ENCODE data around the gene RIC1.
"Not testable (repeated sequence)": the region's sequence is repeated elsewhere in the genome, so short reads cannot be mapped to it uniquely, and the experiment has no call there.

RIC1 gene

GRCh38 chr9:5671711-5672353 is 42.9 kb downstream of the RIC1 start:
- DNase-seq = no peak

- DNase-seq = not testable (repeated sequence)
Observed at GRCh38 chr9:5675046-5675445, 46.1 kb downstream of the RIC1 start.

GRCh38 chr9:5683591-5683990 is 54.7 kb downstream of the RIC1 start:
- not testable (repeated sequence) for DNase-seq

DNA sequence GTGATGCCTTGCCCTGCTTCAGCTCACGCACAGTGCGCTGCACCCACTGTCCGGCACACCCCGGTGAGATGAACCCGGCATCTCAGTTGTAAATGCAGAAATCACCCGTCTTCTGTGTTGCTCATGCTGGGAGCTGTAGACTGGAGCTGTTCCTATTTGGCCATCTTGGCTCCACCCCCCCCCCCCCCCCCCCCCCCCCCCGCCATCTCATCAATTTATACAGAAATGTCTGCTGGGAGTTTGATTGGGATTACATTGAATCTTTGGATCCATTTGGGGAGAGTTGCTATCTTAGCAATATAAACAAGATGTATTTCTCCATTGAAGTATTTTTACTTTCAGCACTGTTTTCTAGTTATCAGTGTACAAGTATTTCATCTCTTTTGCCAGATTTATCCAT is 55.2 kb downstream of the RIC1 start:
- no peak for DNase-seq

GRCh38 chr9:5688109-5688508 is 59.2 kb downstream of the RIC1 start:
- DNase-seq = no peak

DNA sequence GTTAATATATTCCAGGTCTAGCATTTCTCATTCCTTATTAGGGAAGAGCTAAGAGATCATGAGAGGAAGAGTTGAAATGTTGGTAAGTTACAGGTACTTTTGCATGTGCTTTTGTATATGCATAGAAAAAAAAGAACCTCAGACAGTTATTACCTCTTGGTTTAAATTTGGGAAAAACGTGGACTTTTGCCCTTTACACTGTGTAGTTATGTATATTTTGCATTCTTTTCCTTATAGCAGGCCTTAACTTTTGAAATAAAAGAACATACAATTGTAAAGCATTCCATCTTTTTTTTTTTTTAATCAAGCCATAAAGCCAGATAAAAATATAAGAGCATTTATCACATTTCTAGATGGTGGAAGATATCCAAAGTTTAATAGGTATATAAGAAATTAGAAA is 61.4 kb downstream of the RIC1 start:
- no peak for DNase-seq

DNA sequence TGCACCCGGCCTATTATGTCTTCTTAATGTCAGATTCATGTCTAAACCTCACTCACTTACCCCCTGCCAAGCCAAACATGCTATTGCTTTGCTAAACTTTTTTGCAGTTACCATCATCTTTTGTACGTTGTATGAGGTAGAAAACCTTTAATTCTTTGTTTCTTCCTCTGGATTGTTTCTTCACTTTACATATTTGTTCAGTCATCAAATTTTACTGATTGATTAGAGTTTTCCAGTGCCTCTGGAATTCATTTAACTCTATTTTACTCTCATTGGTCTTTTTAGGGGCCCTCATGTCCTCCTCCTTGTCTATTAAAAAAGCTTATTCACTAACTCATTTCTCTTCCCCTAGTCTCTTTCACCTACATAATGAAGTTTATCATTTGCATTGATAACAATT is 67.0 kb downstream of the RIC1 start:
- no peak for DNase-seq

DNA sequence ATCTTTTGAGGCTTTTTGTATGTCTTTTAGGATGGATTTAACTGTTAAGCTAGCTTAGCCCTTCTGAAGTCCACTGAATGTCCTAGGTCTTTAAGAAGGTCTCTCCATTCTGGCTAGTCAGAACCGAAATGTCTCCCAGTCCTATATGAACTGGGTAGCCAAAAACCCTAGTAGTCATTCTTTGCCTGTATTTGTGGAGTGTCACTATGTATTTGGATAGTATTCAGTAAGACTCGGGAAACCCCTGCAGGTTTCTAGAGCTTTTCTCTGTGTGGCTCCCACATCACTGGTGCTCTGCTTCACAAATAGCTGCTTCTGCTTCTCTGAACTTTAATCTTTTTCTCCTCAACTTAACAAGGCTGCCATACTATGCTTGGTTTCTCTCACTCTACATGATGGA is 68.0 kb downstream of the RIC1 start:
- DNase-seq = no peak

- no peak for DNase-seq
Observed at GRCh38 chr9:5698004-5698403, 69.1 kb downstream of the RIC1 start.

DNA sequence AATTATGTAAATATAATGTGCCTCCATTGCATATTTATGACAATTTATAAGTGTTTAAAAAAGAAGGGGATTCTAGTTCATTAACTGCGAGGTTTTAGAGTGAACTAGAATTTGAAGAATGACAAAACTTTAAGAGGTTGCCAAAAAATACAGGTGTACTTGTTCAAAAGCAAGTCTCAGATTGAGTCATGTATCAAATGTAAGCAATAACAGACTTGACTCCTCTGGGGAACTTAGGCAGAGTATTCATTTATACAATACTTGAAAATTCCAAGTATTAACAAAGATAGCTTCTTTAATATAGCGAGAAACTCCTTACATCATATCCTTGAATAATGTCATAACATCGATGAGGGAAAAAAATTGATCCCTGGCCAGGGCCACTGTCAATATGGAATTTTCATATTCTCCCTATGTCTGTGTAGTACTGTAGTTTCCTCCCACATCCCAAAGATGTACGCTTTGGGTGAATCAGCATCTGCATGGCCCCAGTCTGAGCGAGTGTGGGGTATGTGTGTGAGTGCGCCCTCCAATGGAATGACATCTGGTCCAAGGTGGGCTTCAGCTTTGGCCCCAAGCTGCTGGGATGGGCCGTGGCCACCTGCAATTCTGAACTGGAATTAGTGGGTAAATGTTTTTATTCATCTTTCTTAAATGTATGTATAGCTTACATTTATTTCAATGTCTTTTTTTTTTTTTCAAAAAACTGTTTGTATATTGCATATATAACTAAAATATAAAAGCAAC is 70.1 kb downstream of the RIC1 start:
- no peak for DNase-seq

DNA sequence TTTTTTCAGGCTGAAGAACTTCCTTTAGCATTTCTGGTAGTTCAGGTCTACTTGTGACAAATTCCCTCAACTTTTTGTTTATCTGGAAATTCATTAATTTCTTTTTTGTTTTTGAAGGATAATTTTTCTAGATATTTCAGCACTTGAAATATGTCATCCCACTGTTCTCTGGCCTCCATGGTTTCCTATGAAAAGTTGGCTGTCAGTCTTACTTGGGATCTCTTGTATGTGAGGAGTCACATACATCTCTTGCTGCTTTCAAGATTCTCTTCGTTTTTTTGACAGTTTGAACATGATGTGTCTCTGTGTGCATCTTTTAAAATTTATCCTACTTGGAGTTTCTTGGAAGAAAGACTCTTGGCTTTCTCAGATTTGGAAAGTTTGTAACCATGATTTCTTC is 79.5 kb downstream of the RIC1 start:
- no peak for DNase-seq

DNA sequence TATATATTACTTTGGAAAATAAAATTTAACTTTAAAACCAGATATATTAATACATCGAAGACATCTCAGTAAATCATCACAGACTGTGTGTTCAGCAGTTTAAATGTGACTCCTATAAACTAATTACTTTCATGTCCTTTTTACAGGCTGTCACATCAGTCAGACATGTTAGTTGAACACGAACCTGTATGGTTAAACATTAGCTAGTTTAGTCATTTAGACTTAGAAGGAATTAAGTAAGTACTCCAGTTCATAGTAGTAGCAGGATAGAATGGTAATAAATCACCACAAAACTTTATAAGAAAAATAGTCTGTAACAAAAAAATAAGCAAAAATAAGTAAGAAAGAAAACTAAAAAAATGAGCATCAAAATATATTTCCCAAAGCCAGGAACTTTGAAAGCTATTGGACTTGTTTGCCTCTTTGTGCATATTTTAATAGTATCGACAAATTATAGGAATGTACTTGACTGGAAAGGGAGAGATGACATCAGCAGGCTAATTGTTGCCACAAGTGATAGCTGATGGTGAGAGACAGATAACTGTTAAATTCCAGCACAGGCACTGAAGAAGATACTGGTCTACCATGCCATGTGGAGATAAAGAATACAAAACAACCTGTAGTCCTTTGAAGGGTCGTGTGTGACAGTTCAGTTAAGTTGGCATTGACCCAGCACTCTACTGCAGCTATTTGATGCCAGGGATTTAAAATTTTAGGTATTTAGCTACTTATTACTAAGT is 83.9 kb downstream of the RIC1 start:
- no peak for DNase-seq

DNA sequence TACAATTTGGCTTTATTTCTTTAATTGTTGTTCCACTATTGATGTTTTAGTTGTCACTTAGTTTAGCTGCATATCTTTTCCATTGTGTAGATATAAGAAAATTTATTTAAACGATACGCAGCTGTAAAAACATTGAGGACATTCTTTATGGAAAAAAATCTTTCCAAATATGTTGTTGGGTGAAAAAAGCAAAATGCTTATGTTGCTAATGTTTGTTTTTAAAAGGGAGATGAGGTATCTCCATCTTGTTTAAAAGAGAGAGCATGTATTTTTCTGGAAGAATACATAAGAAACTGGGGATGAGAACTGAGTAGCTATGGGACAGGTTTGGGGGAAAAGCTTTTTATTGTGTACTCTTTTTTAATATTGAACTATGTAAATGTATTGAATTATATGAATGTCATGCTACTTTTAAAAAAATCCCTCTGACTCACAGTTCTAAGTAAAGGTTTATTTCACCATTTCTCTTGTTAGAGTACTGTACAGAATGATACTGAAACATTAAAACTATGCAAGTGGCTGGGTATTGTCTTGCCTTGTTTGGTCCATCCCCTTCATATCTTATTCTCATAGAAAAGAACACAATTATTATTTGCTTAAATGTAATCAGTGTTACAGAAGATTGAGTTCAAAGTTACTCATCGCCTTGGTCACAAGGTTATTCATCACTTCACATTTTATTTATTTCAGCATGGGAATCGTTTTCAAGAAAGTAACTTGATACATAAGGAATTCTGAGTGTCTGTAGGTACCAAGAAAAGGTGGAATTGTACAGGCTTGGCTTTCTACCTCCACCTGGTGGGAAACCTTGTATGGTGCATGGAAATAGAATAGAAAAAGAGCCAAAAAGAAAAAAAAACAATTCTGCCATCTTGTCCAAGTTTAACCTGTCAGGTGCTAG is 85.8 kb downstream of the RIC1 start:
- no peak for DNase-seq

DNA sequence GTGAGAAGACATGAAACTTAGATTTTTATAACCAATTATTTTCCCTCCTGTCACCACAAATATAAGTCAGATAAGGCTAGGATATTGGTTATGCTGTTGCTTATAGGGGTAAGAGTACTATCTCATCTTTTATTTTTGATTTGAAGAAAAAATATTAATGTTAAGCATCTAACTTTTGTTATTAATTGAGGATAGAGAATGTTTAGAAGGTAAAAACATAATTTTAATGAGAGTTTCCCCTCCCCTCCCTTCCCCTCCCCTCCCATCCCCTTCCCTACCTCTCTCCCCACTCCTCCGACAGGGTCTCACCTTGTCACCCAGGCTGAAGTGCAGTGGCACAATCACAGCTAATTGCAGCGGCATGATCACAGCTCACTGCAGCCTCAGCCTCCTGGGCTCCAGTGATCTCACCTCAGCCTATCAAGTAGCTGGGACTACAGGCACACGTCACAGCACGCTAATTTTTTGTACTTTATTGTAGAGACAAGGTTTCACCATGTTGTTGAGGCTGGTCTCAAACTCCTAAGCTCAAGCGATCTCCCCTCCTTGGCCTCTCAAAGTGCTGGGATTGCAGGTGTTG is 86.7 kb downstream of the RIC1 start:
- DNase-seq = no peak

DNA sequence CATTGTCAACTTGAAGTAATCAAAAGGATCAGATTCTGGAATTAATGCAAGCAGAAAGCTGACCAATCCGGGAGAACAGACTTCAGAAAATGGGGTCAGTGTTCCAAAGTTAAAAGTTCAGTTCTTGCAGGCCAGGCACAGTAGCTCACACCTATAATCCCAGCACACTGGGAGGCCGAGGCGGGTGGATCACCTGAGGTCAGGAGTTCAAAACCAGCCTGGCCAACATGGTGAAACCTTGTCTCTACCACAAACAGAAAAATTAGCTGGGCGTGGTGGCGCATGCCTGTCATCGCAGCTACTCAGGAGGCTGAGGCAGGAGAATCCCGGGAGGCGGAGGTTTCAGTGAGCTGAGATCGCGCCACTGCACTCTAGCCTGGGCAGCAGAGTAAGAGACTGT is 88.5 kb downstream of the RIC1 start:
- DNase-seq = not testable (repeated sequence)

- DNase-seq = no peak
Observed at GRCh38 chr9:5718296-5719032, 89.6 kb downstream of the RIC1 start.

DNA sequence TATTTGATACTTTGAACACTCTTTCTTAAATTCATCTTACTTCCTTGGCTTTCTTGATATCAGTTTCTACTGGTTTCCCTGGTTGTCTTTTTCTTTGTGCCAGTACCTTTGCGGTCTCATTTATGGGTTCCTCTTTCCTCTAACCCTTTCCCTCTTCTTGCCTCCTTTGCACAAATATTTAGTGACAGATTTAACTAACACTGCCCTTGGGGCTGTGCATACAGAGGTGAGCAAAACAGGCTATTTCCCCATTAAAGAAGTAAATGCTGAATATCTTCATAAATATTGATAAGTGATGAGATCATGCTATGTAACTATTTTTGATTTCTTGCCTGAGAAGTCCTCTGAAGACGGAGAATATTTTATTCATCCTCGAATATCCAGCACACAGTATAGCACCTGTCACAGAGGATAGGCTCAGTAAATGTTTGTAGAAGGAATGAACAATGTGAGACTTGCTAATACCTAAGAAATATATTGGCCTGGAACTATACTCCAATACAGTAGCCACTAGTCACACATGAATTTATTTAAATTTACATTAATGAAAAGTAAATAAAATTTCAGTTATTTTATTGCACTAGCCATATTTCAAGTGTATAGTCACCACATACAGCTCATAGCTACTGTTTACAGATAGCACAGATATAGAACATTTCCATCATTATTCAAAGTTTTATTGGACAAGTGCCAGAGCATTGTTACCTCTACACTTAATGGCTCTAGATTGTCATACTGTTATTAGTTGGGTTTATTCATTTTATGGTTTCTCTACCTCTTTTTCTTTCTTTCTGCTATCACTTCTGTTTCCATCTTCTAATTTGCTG is 90.4 kb downstream of the RIC1 start:
- DNase-seq = no peak

- no peak for DNase-seq
Observed at GRCh38 chr9:5720151-5720550, 91.2 kb downstream of the RIC1 start.

GRCh38 chr9:5721279-5722087 is 92.6 kb downstream of the RIC1 start:
- DNase-seq = no peak

- DNase-seq = not testable (repeated sequence)
Observed at GRCh38 chr9:5722679-5723078, 93.8 kb downstream of the RIC1 start.

Data from stimulated activated CD4-positive, alpha-beta T cell treated with anti-CD3 and anti-CD28 coated beads, Interleukin-1b, Interleukin-23, amount 100 ng/mL, for 48 hours (primary cell).